Measurements from ENCODE around the gene TMIGD3.

TMIGD3 gene

DNA sequence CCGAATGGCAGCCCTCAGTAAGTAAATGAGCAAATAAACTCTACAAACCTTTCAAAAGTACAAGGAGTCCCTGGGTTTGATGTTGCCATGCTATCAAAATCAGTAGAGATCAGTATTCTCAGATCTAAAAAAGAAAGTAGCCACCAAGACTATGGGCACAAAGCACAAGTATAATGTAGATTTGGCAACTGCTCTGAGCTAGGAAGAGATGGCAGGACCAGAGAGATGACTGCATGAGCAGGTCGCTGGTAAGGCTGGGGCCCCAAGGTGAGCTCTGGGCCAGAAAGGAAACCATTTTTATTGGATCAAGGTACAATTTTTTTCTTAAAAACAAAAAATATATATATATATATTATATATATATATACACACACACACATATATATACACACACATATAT, 3.1 kb upstream of the TMIGD3 start:
- H3K4me3 ChIP-seq (ENCODE audit: insufficient read depth in 1 of 2, low read depth in 1 of 2, low read length in 2 of 2): no peak overlapping the region
- no peak overlapping the region for H3K23ac ChIP-seq (ENCODE audit: low read length in 2 of 2)
- peaks cover 10% of the 10 kb centered on the region for H3K4me1 ChIP-seq (ENCODE audit: control insufficient read depth, insufficient read depth, low read depth, low read length)
- no peak overlapping the region for H3K4ac ChIP-seq (ENCODE audit: low read depth in 1 of 2, low read length in 2 of 2)
- no peak overlapping the region for H3K9ac ChIP-seq (ENCODE audit: low read length)
- H2AK5ac ChIP-seq (ENCODE audit: low read length, severe bottlenecking): no peak overlapping the region
- DNase-seq: no peak
- no peak overlapping the region for H4K8ac ChIP-seq (ENCODE audit: low read length)
- no peak overlapping the region for H2AFZ ChIP-seq (ENCODE audit: low read depth, low read length)
- no peaks in the 10 kb centered on the region for H3K36me3 ChIP-seq (ENCODE audit: control insufficient read depth in 1 of 2, insufficient read depth in 2 of 2, low read depth in 1 of 2, low read length in 2 of 2)
- peaks cover 7 to 11% of the 10 kb centered on the region in 2 experiments for H3K27me3 ChIP-seq (ENCODE audit: control insufficient read depth in 1 of 2, insufficient read depth in 1 of 2, low read length in 2 of 2)
- H3K18ac ChIP-seq (ENCODE audit: low read depth in 1 of 2, low read length in 2 of 2): no peak overlapping the region
- no peak overlapping the region for H2BK5ac ChIP-seq (ENCODE audit: low read depth, low read length, poor library complexity, severe bottlenecking)
- no peak overlapping the region for H4K91ac ChIP-seq (ENCODE audit: low read length)
- H3K9me3 ChIP-seq (ENCODE audit: control insufficient read depth, low read length): no peaks in the 10 kb centered on the region
- H2BK15ac ChIP-seq (ENCODE audit: low read depth, poor library complexity, severe bottlenecking): no peak overlapping the region
- no peak overlapping the region for H3K4me2 ChIP-seq (ENCODE audit: low read length, poor library complexity, severe bottlenecking)
- H2BK12ac ChIP-seq (ENCODE audit: low read length in 2 of 2): no peak overlapping the region
- no peak overlapping the region for H3K14ac ChIP-seq (ENCODE audit: low read length in 2 of 2)
- no peaks in the 10 kb centered on the region for H3K79me1 ChIP-seq (replicated peaks; ENCODE audit: low read length, poor library complexity, severe bottlenecking)
- no peak overlapping the region for H3K27ac ChIP-seq (ENCODE audit: low read length, poor library complexity, severe bottlenecking)
- H2BK120ac ChIP-seq (ENCODE audit: low read depth, low read length): no peak overlapping the region
- WGBS: 0% methylated on average over 1 of the region's 2 CpGs

DNA sequence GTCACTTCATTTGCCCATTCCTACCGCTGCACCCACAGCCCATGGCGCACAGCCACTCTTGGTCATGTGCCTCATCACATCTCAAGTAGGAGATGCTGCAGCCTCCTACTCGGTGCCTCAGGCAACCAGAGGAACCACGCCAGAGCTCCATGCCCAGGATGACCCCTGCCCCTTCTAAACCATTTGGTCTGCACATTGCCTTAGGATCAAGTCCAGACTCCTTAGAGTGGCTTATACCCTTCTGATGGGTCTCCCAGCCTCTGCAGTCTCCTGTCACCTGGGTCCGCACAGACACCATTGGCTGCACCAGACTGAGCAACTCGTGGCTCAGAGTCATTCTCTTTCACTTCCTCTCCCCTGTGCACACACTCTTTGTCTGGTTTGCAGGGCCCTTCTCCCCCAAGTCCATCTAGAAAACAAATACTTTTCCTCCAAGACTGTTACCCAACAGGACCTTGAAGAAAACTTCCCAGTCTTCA, 2.2 kb upstream of the TMIGD3 start:
- peaks cover 10% of the 10 kb centered on the region for H3K4me1 ChIP-seq (ENCODE audit: control insufficient read depth, insufficient read depth, low read depth, low read length)
- no peak overlapping the region for H2AFZ ChIP-seq (ENCODE audit: low read depth, low read length)
- H3K4me3 ChIP-seq (ENCODE audit: insufficient read depth in 1 of 2, low read depth in 1 of 2, low read length in 2 of 2): no peak overlapping the region
- H4K91ac ChIP-seq (ENCODE audit: low read length): no peak overlapping the region
- H3K4me2 ChIP-seq (ENCODE audit: low read length, poor library complexity, severe bottlenecking): no peak overlapping the region
- H3K27ac ChIP-seq (ENCODE audit: low read length, poor library complexity, severe bottlenecking): no peak overlapping the region
- no peak overlapping the region for H4K8ac ChIP-seq (ENCODE audit: low read length)
- H3K14ac ChIP-seq (ENCODE audit: low read length in 2 of 2): no peak overlapping the region
- no peaks in the 10 kb centered on the region for H3K36me3 ChIP-seq (ENCODE audit: control insufficient read depth in 1 of 2, insufficient read depth in 2 of 2, low read depth in 1 of 2, low read length in 2 of 2)
- H3K9ac ChIP-seq (ENCODE audit: low read length): no peak overlapping the region
- no peak overlapping the region for H3K23ac ChIP-seq (ENCODE audit: low read length in 2 of 2)
- 91% methylated on average over 6 of the region's 6 CpGs for WGBS
- H2BK15ac ChIP-seq (ENCODE audit: low read depth, poor library complexity, severe bottlenecking): no peak overlapping the region
- H2BK120ac ChIP-seq (ENCODE audit: low read depth, low read length): no peak overlapping the region
- no peak for DNase-seq
- H3K79me1 ChIP-seq (replicated peaks; ENCODE audit: low read length, poor library complexity, severe bottlenecking): no peaks in the 10 kb centered on the region
- H2BK5ac ChIP-seq (ENCODE audit: low read depth, low read length, poor library complexity, severe bottlenecking): no peak overlapping the region
- H3K9me3 ChIP-seq (ENCODE audit: control insufficient read depth, low read length): no peaks in the 10 kb centered on the region
- H2BK12ac ChIP-seq (ENCODE audit: low read length in 2 of 2): no peak overlapping the region
- peaks cover 12 to 15% of the 10 kb centered on the region in 2 experiments for H3K27me3 ChIP-seq (ENCODE audit: control insufficient read depth in 1 of 2, insufficient read depth in 1 of 2, low read length in 2 of 2)
- H3K4ac ChIP-seq (ENCODE audit: low read depth in 1 of 2, low read length in 2 of 2): no peak overlapping the region
- H2AK5ac ChIP-seq (ENCODE audit: low read length, severe bottlenecking): no peak overlapping the region
- no peak overlapping the region for H3K18ac ChIP-seq (ENCODE audit: low read depth in 1 of 2, low read length in 2 of 2)

DNA sequence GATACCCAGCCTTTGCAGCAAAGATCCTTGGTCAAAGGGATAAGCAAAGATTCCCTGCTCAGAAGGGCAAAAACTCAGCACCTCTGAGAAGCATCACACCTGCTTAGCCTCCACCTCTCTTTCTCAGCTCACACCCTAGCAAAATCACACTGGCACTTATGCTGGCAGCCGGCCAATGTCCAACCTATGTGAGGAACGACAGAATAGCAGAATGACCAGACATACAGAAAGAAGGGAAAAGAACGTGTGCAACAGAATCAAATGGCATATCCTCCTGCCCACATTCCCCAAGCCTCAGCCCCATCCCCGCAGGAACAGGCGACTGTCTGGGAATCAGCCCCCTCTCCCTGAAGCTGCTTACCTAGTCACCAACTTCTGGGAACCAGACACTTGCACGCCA, 664 bp upstream of the TMIGD3 start:
- H2AK5ac ChIP-seq (ENCODE audit: low read length, severe bottlenecking): no peak overlapping the region
- H2AFZ ChIP-seq (ENCODE audit: low read depth, low read length): no peak overlapping the region
- H3K14ac ChIP-seq (ENCODE audit: low read length in 2 of 2): no peak overlapping the region
- H3K27ac ChIP-seq (ENCODE audit: low read length, poor library complexity, severe bottlenecking): no peak overlapping the region
- H3K4me2 ChIP-seq (ENCODE audit: low read length, poor library complexity, severe bottlenecking): no peak overlapping the region
- no peak overlapping the region for H4K91ac ChIP-seq (ENCODE audit: low read length)
- no peak overlapping the region for H4K8ac ChIP-seq (ENCODE audit: low read length)
- no peak overlapping the region for H2BK15ac ChIP-seq (ENCODE audit: low read depth, poor library complexity, severe bottlenecking)
- H2BK12ac ChIP-seq (ENCODE audit: low read length in 2 of 2): no peak overlapping the region
- no peak overlapping the region for H3K9ac ChIP-seq (ENCODE audit: low read length)
- no peak overlapping the region for H3K23ac ChIP-seq (ENCODE audit: low read length in 2 of 2)
- H3K79me1 ChIP-seq (replicated peaks; ENCODE audit: low read length, poor library complexity, severe bottlenecking): no peaks in the 10 kb centered on the region
- no peak overlapping the region for H3K4me3 ChIP-seq (ENCODE audit: insufficient read depth in 1 of 2, low read depth in 1 of 2, low read length in 2 of 2)
- H3K36me3 ChIP-seq (ENCODE audit: control insufficient read depth in 1 of 2, insufficient read depth in 2 of 2, low read depth in 1 of 2, low read length in 2 of 2): no peaks in the 10 kb centered on the region
- no peak for DNase-seq
- no peak overlapping the region for H3K18ac ChIP-seq (ENCODE audit: low read depth in 1 of 2, low read length in 2 of 2)
- no peaks in the 10 kb centered on the region for H3K9me3 ChIP-seq (ENCODE audit: control insufficient read depth, low read length)
- no peak overlapping the region for H3K4ac ChIP-seq (ENCODE audit: low read depth in 1 of 2, low read length in 2 of 2)
- 97% methylated on average over 6 of the region's 6 CpGs for WGBS
- H3K4me1 ChIP-seq (ENCODE audit: control insufficient read depth, insufficient read depth, low read depth, low read length): peaks cover 10% of the 10 kb centered on the region
- no peak overlapping the region for H2BK5ac ChIP-seq (ENCODE audit: low read depth, low read length, poor library complexity, severe bottlenecking)
- peaks cover 23 to 24% of the 10 kb centered on the region in 2 experiments for H3K27me3 ChIP-seq (ENCODE audit: control insufficient read depth in 1 of 2, insufficient read depth in 1 of 2, low read length in 2 of 2)
- H2BK120ac ChIP-seq (ENCODE audit: low read depth, low read length): no peak overlapping the region

DNA sequence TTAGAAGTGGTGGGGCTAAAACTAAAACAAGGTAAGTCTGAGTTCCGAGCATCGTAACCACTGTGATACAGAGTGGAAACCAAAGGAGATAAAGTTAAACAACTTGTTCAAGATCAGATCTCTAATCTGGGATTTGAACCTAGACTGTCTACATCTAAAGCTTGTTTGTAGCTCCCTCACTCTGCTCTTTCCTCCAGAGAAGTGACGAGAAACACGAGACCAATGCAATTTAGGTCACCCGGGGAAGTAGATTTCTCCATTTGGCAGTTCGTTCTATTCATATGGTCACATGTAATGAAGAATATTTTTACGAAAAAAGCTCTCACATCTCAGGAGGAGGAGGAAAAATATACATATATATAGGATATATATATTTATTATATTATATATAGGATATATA, 1.8 kb downstream of the TMIGD3 start:
- H4K8ac ChIP-seq (ENCODE audit: low read length): no peak overlapping the region
- no peak overlapping the region for H3K27ac ChIP-seq (ENCODE audit: low read length, poor library complexity, severe bottlenecking)
- no peaks in the 10 kb centered on the region for H3K36me3 ChIP-seq (ENCODE audit: control insufficient read depth in 1 of 2, insufficient read depth in 2 of 2, low read depth in 1 of 2, low read length in 2 of 2)
- H2AFZ ChIP-seq (ENCODE audit: low read depth, low read length): no peak overlapping the region
- no peak overlapping the region for H3K14ac ChIP-seq (ENCODE audit: low read length in 2 of 2)
- H2BK15ac ChIP-seq (ENCODE audit: low read depth, poor library complexity, severe bottlenecking): no peak overlapping the region
- no peak overlapping the region for H3K18ac ChIP-seq (ENCODE audit: low read depth in 1 of 2, low read length in 2 of 2)
- H4K91ac ChIP-seq (ENCODE audit: low read length): no peak overlapping the region
- no peak overlapping the region for H2BK12ac ChIP-seq (ENCODE audit: low read length in 2 of 2)
- H3K4ac ChIP-seq (ENCODE audit: low read depth in 1 of 2, low read length in 2 of 2): no peak overlapping the region
- no peak overlapping the region for H3K4me3 ChIP-seq (ENCODE audit: insufficient read depth in 1 of 2, low read depth in 1 of 2, low read length in 2 of 2)
- H2BK120ac ChIP-seq (ENCODE audit: low read depth, low read length): no peak overlapping the region
- no peak overlapping the region for H3K4me2 ChIP-seq (ENCODE audit: low read length, poor library complexity, severe bottlenecking)
- H3K4me1 ChIP-seq (ENCODE audit: control insufficient read depth, insufficient read depth, low read depth, low read length): no peaks in the 10 kb centered on the region
- H3K9me3 ChIP-seq (ENCODE audit: control insufficient read depth, low read length): no peaks in the 10 kb centered on the region
- no peak overlapping the region for H2AK5ac ChIP-seq (ENCODE audit: low read length, severe bottlenecking)
- H3K79me1 ChIP-seq (replicated peaks; ENCODE audit: low read length, poor library complexity, severe bottlenecking): no peaks in the 10 kb centered on the region
- WGBS: 90% methylated on average over 3 of the region's 7 CpGs
- no peak overlapping the region for H2BK5ac ChIP-seq (ENCODE audit: low read depth, low read length, poor library complexity, severe bottlenecking)
- no peak overlapping the region for H3K23ac ChIP-seq (ENCODE audit: low read length in 2 of 2)
- no peak for DNase-seq
- H3K9ac ChIP-seq (ENCODE audit: low read length): no peak overlapping the region
- peaks cover 27 to 30% of the 10 kb centered on the region in 2 experiments for H3K27me3 ChIP-seq (ENCODE audit: control insufficient read depth in 1 of 2, insufficient read depth in 1 of 2, low read length in 2 of 2)

Data from mesenchymal stem cell (in vitro differentiated cells and primary cell).